Ishikawa (cell line): ENCODE measurements around the gene KLF16.

Experiments used
- CREB1 ChIP-seq: IDR thresholded peaks from 2 replicates; pipeline ENCODE4 v1.6.1; 2012; ENCODE audit warnings: low read depth
- EGR1 ChIP-seq: IDR thresholded peaks from 2 replicates; pipeline ENCODE4 v1.6.1; 2012
- EP300 ChIP-seq: IDR thresholded peaks from 2 replicates; pipeline ENCODE4 v1.6.1; 2012; ENCODE audit warnings: borderline replicate concordance
- FOXM1 ChIP-seq: IDR thresholded peaks from 2 replicates; pipeline ENCODE4 v1.6.1; 2012; ENCODE audit warnings: low read depth, borderline replicate concordance
- MAX ChIP-seq: IDR thresholded peaks from 2 replicates; pipeline ENCODE4 v1.6.1; 2012
- NFIC ChIP-seq: IDR thresholded peaks from 2 replicates; pipeline ENCODE4 v1.6.1; 2012
- TCF12 ChIP-seq: IDR thresholded peaks from 2 replicates; pipeline ENCODE4 v1.6.1; 2012; ENCODE audit warnings: low read depth
- YY1 ChIP-seq: IDR thresholded peaks from 2 replicates; pipeline ENCODE4 v1.6.1; 2012; ENCODE audit warnings: low read depth
- TF ChIP-seq, protein P1 (sequence below): IDR thresholded peaks from 2 replicates; pipeline ENCODE4 v1.6.1; 2012; ENCODE audit warnings: low read depth, mild to moderate bottlenecking

DNA sequence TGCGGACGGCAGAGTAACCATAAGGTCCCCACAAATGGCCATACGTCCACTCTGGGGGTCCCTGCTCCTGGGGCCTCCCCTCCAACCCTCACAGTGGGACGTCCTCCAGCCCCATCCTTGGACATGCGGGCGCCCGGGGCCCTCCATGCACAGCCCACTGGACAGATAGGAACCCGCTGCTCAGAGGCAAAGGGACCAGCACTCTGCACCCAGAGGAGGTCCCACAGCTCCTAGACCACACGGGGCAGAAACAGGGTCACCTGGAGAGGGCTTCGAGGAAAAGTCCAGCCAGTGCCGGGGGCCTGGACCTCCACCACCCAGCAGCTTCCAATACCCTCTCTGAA is 26.2 kb downstream of the KLF16 start:
- no peak for TF ChIP-seq CREB1
- TF ChIP-seq, protein P1, sequence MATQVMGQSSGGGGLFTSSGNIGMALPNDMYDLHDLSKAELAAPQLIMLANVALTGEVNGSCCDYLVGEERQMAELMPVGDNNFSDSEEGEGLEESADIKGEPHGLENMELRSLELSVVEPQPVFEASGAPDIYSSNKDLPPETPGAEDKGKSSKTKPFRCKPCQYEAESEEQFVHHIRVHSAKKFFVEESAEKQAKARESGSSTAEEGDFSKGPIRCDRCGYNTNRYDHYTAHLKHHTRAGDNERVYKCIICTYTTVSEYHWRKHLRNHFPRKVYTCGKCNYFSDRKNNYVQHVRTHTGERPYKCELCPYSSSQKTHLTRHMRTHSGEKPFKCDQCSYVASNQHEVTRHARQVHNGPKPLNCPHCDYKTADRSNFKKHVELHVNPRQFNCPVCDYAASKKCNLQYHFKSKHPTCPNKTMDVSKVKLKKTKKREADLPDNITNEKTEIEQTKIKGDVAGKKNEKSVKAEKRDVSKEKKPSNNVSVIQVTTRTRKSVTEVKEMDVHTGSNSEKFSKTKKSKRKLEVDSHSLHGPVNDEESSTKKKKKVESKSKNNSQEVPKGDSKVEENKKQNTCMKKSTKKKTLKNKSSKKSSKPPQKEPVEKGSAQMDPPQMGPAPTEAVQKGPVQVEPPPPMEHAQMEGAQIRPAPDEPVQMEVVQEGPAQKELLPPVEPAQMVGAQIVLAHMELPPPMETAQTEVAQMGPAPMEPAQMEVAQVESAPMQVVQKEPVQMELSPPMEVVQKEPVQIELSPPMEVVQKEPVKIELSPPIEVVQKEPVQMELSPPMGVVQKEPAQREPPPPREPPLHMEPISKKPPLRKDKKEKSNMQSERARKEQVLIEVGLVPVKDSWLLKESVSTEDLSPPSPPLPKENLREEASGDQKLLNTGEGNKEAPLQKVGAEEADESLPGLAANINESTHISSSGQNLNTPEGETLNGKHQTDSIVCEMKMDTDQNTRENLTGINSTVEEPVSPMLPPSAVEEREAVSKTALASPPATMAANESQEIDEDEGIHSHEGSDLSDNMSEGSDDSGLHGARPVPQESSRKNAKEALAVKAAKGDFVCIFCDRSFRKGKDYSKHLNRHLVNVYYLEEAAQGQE = no peak
- no peak for TF ChIP-seq NFIC
- TF ChIP-seq EP300 = no peak
- TF ChIP-seq YY1 = no peak
- no peak for TF ChIP-seq EGR1
- no peak for TF ChIP-seq FOXM1
- TF ChIP-seq MAX = no peak
- TF ChIP-seq TCF12 = no peak
